RCC 7860 (cell line): Measurements from ENCODE around the gene HTT-AS.

Experiments
- DNase-seq: peaks from one replicate; pipeline ENCODE4 v3.0.0-alpha.2; 2015; ENCODE audit warnings: low spot score
- FAIRE-seq: peaks from 2 replicates; lab custom pipeline; 2012; peaks lifted over from hg19 to GRCh38; lab: Jason Lieb, UNC

HTT-AS gene

DNA sequence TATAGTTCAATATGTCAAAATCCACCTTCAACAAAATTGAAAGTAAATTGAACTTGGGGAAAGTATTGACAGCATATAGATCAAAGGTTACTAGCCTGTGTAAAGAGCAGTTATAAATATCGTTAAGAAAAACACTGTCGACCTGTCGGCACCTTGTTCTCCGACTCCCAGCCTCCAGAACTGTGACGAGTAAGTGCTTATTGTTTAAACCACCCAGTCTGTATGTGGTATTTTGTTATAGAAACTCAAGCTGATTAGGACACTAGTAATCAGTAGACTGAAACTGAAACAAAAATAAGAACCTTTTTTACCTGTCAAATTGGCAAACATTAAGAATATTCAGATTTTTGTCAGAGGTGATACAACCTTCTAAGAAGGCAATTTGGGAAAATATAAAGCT is 17.1 kb upstream of the HTT-AS start:
- FAIRE-seq, result no peak
- no peak for DNase-seq

DNA sequence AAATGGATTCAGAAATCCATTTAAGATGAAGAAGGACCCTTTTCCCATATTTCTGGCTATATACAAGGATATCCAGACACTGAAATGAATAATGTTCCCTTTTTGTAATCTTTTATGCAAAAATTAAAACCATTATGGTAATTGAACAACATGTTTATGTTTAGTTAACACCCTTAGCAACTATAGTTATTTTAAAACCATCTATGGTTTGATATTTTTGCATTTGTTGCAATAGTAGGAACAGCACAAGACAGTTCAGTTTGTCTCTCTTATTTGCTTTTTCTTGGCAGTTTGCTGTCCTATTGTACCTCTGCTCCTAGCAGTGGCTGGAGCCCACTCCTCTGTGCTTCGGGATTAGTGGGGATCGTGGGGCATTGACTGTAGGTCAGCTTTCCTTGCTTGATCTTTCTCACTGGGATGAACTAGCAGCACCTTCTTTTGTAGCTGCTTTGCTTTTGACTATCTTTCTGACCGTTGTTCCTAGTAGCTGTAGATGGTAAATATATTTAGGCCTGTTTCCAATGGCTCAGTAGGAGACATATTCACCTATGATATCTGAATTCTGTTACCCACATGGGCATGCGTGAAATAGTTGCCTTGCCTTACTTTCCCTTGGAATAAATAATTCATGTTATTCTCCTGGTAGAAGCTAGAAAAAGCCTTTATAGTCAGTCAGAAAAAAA is 12.9 kb upstream of the HTT-AS start:
- no peak for FAIRE-seq
- DNase-seq, result no peak

GRCh38 chr4:3085948-3086670 is 11.8 kb upstream of the HTT-AS start:
- DNase-seq (no peak), FAIRE-seq (no peak)

DNA sequence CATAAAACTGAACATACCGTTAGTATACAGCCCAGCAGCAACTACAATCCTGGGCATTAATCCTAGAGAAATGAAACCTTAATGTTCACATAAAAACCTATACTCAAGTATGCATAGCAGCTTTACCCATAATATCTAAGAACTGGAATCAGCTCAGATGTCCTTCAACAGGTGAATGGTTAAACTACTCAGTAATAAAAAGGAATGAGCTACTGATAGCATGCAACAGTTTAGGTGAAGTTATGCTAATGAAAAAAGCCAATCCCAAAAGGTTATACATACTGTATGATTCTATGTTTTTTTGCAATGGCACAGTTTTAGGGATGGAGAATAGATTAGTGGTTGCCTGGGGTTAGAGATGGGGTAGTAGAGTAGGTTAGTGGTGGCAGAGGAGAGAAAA is 9.4 kb upstream of the HTT-AS start:
- DNase-seq (no peak), FAIRE-seq (no peak)

- no peak for DNase-seq
- no peak for FAIRE-seq
Observed at GRCh38 chr4:3082925-3083515, 8.7 kb upstream of the HTT-AS start.

DNA sequence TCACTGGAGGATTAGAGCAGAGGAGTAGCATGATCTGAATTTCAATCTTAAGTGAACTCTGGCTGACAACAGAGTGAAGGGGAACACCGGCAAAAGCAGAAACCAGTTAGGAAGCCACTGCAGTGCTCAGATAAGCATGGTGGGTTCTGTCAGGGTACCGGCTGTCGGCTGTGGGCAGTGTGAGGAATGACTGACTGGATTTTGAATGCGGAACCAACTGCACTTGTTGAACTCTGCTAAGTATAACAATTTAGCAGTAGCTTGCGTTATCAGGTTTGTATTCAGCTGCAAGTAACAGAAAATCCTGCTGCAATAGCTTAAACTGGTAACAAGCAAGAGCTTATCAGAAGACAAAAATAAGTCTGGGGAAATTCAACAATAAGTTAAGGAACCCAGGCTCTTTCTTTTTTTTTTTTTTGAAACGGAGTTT is 5.4 kb upstream of the HTT-AS start:
- DNase-seq (no peak), FAIRE-seq (no peak)

DNA sequence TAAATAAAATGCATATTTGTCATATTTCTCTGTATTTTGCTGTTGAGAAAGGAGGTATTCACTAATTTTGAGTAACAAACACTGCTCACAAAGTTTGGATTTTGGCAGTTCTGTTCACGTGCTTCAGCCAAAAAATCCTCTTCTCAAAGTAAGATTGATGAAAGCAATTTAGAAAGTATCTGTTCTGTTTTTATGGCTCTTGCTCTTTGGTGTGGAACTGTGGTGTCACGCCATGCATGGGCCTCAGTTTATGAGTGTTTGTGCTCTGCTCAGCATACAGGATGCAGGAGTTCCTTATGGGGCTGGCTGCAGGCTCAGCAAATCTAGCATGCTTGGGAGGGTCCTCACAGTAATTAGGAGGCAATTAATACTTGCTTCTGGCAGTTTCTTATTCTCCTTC is 3.5 kb upstream of the HTT-AS start:
- DNase-seq (no peak), FAIRE-seq (no peak)

GRCh38 chr4:3075652-3075981 is 1.3 kb upstream of the HTT-AS start:
- no peak for FAIRE-seq

DNA sequence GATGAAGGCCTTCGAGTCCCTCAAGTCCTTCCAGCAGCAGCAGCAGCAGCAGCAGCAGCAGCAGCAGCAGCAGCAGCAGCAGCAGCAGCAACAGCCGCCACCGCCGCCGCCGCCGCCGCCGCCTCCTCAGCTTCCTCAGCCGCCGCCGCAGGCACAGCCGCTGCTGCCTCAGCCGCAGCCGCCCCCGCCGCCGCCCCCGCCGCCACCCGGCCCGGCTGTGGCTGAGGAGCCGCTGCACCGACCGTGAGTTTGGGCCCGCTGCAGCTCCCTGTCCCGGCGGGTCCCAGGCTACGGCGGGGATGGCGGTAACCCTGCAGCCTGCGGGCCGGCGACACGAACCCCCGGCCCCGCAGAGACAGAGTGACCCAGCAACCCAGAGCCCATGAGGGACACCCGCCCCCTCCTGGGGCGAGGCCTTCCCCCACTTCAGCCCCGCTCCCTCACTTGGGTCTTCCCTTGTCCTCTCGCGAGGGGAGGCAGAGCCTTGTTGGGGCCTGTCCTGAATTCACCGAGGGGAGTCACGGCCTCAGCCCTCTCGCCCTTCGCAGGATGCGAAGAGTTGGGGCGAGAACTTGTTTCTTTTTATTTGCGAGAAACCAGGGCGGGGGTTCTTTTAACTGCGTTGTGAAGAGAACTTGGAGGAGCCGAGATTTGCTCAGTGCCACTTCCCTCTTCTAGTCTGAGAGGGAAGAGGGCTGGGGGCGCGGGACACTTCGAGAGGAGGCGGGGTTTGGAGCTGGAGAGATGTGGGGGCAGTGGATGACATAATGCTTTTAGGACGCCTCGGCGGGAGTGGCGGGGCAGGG is 711 bp upstream of the HTT-AS start:
- FAIRE-seq (no peak), DNase-seq (peak; percentile 23)

More at GRCh38 chr4:3075652-3075981, 1.3 kb upstream of the HTT-AS start:
- DNase-seq, result peak; percentile 35

GRCh38 chr4:3073158-3074077 is 920 bp downstream of the HTT-AS start:
- FAIRE-seq, result no peak
- DNase-seq, result no peak

GRCh38 chr4:3071811-3072210 is 2.5 kb downstream of the HTT-AS start:
- FAIRE-seq (no peak), DNase-seq (no peak)

- DNase-seq (no peak), FAIRE-seq (no peak)
Observed at GRCh38 chr4:3070709-3071500, 3.4 kb downstream of the HTT-AS start.

GRCh38 chr4:3069661-3070199 is 4.6 kb downstream of the HTT-AS start:
- DNase-seq (no peak), FAIRE-seq (no peak)

- FAIRE-seq (no peak), DNase-seq (no peak)
Observed at GRCh38 chr4:3067473-3068001, 6.8 kb downstream of the HTT-AS start.

GRCh38 chr4:3066836-3067400 is 7.4 kb downstream of the HTT-AS start:
- DNase-seq, result no peak
- FAIRE-seq, result no peak

DNA sequence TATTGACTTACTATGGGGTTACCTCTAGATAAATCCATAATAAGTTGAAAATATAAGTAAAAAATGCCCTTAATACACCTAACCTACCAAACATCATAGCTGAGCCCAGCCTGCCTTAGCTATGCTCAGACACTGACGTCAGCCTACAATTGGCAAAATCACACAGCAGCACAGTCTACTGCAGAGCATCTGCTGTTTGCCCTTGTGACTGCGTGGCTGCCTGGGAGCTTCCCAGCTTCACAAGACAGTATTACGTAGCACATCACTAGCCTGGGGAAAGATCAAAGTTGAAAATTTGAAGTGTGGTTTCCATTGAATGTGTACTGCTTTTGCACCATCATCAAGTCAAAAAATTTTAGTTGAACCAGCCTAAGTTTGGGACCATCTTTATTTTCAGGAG is 8.8 kb downstream of the HTT-AS start:
- FAIRE-seq (no peak), DNase-seq (no peak)

DNA sequence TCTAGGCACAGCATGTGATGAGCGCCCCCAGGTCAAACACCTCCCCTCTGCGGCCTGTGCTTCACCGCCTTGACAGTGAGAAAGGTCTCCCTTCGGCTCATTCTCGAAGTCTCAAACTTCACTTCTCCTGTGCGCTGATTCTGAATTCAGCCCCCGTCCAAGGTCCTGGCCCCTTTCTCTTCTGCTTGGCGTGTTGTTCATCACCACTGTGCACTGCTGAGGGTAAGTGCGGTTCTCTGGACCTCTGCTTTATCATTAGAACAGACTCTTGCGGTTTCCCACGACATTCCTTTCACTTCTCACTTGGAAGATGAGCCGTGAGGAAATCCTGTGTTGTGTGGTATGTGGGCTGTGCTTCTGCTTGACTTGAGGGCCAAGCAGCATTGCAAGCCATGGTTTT is 11.9 kb downstream of the HTT-AS start:
- DNase-seq (peak; percentile 47), FAIRE-seq (no peak)

DNA sequence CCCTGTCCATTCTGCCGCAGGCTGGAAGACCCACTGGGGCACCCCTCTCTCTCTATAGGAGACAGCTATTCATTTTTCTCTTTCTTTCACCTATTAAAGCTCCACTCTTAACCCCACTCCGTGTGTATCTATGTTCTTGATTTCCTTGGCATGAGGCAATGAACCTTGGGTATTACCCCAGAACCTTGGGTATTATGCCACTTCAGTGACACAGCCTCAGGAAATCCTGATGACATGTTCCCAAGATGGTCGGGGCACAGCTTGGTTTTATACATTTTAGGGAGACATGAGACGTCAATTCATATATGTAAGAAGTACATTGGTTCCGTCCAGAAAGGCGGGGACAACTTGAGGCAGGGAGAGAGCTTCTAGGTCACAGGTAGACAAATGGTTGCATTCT is 13.4 kb downstream of the HTT-AS start:
- DNase-seq, result no peak
- no peak for FAIRE-seq

DNA sequence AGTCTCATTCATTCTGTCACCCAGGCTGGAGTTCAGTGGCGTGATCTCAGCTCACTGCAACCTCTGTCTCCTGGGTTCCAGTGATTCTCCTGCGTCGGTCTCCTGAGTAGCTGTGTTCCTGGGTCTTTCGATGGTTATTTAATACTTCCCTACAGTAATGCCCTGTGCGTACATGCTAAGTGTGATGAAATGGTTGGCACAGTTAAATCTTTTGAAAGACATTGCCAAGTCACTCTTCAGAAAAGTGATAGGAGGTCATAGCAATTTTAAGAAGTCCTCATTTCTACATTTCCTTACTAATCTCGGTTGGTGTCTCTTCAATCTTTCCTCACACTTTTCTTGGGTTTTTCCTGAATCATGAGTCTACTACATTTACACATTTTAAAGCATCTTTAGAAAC is 14.4 kb downstream of the HTT-AS start:
- FAIRE-seq (no peak), DNase-seq (no peak)
